RWPE2 (cell line): ENCODE results near the gene NHLH2.

Source experiments
- ATAC-seq: fragments of 200-7000 bp; cut with Tn5 transposase; 3 replicates; pipeline ENCODE4 v1.9.1; 2021; ENCODE audit warnings: low read depth
- DNase-seq: peaks from one replicate; pipeline ENCODE4 v3.0.0-alpha.2; 2020; ENCODE audit warnings: low spot score
- H3K27ac ChIP-seq: fragments of 450-650 bp; 2 replicates; pipeline ENCODE4 v1.5.1; 2017; ENCODE audit warnings: mild to moderate bottlenecking; ENCODE audit not compliant: poor library complexity, severe bottlenecking
- H3K27me3 ChIP-seq: fragments of 250-450 bp; sonication (Bioruptor Pico); 2 replicates; pipeline ENCODE4 v1.5.1; 2021; ENCODE audit warnings: mild to moderate bottlenecking, moderate library complexity; ENCODE audit not compliant: insufficient read depth, poor library complexity, severe bottlenecking
- H3K36me3 ChIP-seq: fragments of 250-450 bp; sonication (Bioruptor Pico); 2 replicates; pipeline ENCODE4 v1.5.1; 2020; ENCODE audit warnings: low read depth, mild to moderate bottlenecking, moderate library complexity
- H3K4me1 ChIP-seq: fragments of 250-450 bp; sonication (Bioruptor Pico); 2 replicates; pipeline ENCODE4 v1.5.1; 2021; ENCODE audit warnings: mild to moderate bottlenecking, moderate library complexity; ENCODE audit not compliant: insufficient read depth, poor library complexity, severe bottlenecking
- H3K4me3 ChIP-seq: fragments of 250-450 bp; sonication (Bioruptor Pico); 2 replicates; pipeline ENCODE4 v1.5.1; 2021; ENCODE audit warnings: mild to moderate bottlenecking, moderate library complexity; ENCODE audit not compliant: severe bottlenecking
- H3K9me3 ChIP-seq: fragments of 250-450 bp; sonication (Bioruptor Pico); 2 replicates; pipeline ENCODE4 v1.5.1; 2021; ENCODE audit warnings: mild to moderate bottlenecking, moderate library complexity; ENCODE audit not compliant: severe bottlenecking
- TF ChIP-seq, protein P1 (sequence below): fragments of 450-650 bp; IDR thresholded peaks from one replicate; pipeline ENCODE4 v1.5.1; 2017; ENCODE audit warnings: mild to moderate bottlenecking, moderate library complexity; ENCODE audit not compliant: poor library complexity, severe bottlenecking

Gene NHLH2

GRCh38 chr1:115854005-115854404, 13.1 kb upstream of the NHLH2 start:
- no peak for ATAC-seq
- Histone ChIP-seq H3K36me3 (no peaks in the 10 kb centered on the region), H3K4me1 (no peaks in the 10 kb centered on the region), H3K9me3 (peaks cover 2% of the 10 kb centered on the region), H3K27me3 (no peaks in the 10 kb centered on the region), H3K4me3 (no peak overlapping the region), H3K27ac (no peak overlapping the region)
- no peak for DNase-seq
- TF ChIP-seq, protein P1, sequence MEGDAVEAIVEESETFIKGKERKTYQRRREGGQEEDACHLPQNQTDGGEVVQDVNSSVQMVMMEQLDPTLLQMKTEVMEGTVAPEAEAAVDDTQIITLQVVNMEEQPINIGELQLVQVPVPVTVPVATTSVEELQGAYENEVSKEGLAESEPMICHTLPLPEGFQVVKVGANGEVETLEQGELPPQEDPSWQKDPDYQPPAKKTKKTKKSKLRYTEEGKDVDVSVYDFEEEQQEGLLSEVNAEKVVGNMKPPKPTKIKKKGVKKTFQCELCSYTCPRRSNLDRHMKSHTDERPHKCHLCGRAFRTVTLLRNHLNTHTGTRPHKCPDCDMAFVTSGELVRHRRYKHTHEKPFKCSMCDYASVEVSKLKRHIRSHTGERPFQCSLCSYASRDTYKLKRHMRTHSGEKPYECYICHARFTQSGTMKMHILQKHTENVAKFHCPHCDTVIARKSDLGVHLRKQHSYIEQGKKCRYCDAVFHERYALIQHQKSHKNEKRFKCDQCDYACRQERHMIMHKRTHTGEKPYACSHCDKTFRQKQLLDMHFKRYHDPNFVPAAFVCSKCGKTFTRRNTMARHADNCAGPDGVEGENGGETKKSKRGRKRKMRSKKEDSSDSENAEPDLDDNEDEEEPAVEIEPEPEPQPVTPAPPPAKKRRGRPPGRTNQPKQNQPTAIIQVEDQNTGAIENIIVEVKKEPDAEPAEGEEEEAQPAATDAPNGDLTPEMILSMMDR, result no peak

DNA sequence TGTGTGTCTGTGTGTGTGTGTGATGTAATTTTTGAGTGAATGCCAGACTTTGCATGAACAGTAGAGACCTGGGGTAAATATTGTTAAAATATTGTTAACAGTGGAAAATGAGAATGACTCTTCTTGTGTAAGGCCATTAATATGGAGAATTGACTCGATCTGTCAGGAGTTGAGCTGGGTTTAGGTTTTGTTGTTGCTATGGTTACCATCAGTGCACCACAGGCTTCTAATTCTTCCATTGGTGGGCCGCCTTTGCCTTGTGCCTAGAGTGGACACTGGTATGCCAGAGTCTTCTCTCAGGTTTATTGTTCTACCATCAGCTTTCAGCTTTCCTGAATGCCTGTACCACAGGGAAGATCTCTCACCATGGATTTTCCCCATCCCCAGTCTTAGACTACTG, 10.0 kb upstream of the NHLH2 start:
- H3K9me3 ChIP-seq, result peaks cover 2% of the 10 kb centered on the region
- ATAC-seq (no peak), DNase-seq (no peak)
- H3K27me3 ChIP-seq, result no peaks in the 10 kb centered on the region
- no peak overlapping the region for H3K4me3 ChIP-seq
- TF ChIP-seq, protein P1, result no peak
- no peak overlapping the region for H3K27ac ChIP-seq
- H3K36me3 ChIP-seq, result no peaks in the 10 kb centered on the region
- no peaks in the 10 kb centered on the region for H3K4me1 ChIP-seq

GRCh38 chr1:115847787-115848186, 6.9 kb upstream of the NHLH2 start:
- TF ChIP-seq, protein P1, result no peak
- Histone ChIP-seq H3K9me3 (no peaks in the 10 kb centered on the region), H3K27ac (no peak overlapping the region), H3K36me3 (no peaks in the 10 kb centered on the region), H3K27me3 (no peaks in the 10 kb centered on the region), H3K4me1 (no peaks in the 10 kb centered on the region), H3K4me3 (no peak overlapping the region)
- ATAC-seq (no peak), DNase-seq (no peak)

- no peaks in the 10 kb centered on the region for H3K36me3 ChIP-seq
- no peak for DNase-seq
- H3K9me3 ChIP-seq, result no peaks in the 10 kb centered on the region
- no peak overlapping the region for H3K27ac ChIP-seq
- TF ChIP-seq, protein P1, result no peak
- H3K27me3 ChIP-seq, result no peaks in the 10 kb centered on the region
- no peak overlapping the region for H3K4me3 ChIP-seq
- no peak for ATAC-seq
- no peaks in the 10 kb centered on the region for H3K4me1 ChIP-seq
Measured at GRCh38 chr1:115842948-115843347, 2.0 kb upstream of the NHLH2 start.

- Histone ChIP-seq H3K36me3 (no peaks in the 10 kb centered on the region), H3K27ac (no peak overlapping the region), H3K9me3 (no peaks in the 10 kb centered on the region), H3K27me3 (no peaks in the 10 kb centered on the region), H3K4me3 (peak overlapping the region; percentile 23), H3K4me1 (no peaks in the 10 kb centered on the region)
- ATAC-seq (no peak; the same call in 2 of the 3 replicates), DNase-seq (no peak)
- TF ChIP-seq, protein P1, result no peak
Measured at GRCh38 chr1:115839679-115840237, 1.2 kb downstream of the NHLH2 start.
